Testis (tissue), 3 donors: ENCODE results near the gene TIMM17A. TPM values are rescaled to one million over a fixed set of nuclear protein-coding genes. Genes with fewer than 3 reads are reported as not detected.
"Not testable (repeated sequence)": the region's sequence is repeated elsewhere in the genome, so short reads cannot be mapped to it uniquely, and the experiment has no call there.

ENCODE experiments used
- DNase-seq: peaks from one replicate; pipeline ENCODE4 v3.0.0-alpha.2; 2019
- H3K27ac ChIP-seq, 2 donors: fragments of 200-600 bp; sonication (generic); one replicate each; pipeline ENCODE4 v1.5.1; 2019
- H3K27me3 ChIP-seq: fragments of 200-600 bp; sonication (generic); one replicate; pipeline ENCODE4 v1.5.1; 2019
- H3K36me3 ChIP-seq: fragments of 200-600 bp; sonication (generic); one replicate; pipeline ENCODE4 v1.5.1; 2017; ENCODE audit warnings: low read depth; ENCODE audit errors: missing control alignments
- H3K4me1 ChIP-seq: fragments of 200-600 bp; sonication (generic); one replicate; pipeline ENCODE4 v1.5.1; 2019
- H3K4me3 ChIP-seq, 2 donors: fragments of 200-600 bp; sonication (generic); one replicate each; pipeline ENCODE4 v1.5.1; 2017 to 2019
- H3K9me3 ChIP-seq: fragments of 200-600 bp; sonication (generic); one replicate; pipeline ENCODE4 v1.5.1; 2017
- POLR2A ChIP-seq: fragments of 450-650 bp; IDR thresholded peaks from one replicate; pipeline ENCODE4 v1.6.1; 2017; ENCODE audit warnings: antibody characterized with exemption, mild to moderate bottlenecking, moderate library complexity
- WGBS, 2 donors: methylation state at CpG; one replicate each; pipeline ENCODE4 v1.1.5; 2018; 5-methylcytosine and 5-hydroxymethylcytosine counted together
- intact Hi-C: fragments of 100-400 bp; cut with DNase I; formaldehyde crosslinking; loops from one replicate; pipeline ENCODE4 v1.15.1; 2023; ENCODE audit warnings: low total_unique reads
- polyA plus RNA-seq: library from polyadenylated mRNA; stranded (reverse); fragments of 350-450 nt; fragmentation: Illumina TruSeq; extraction: RNeasy Lipid Tissue Mini Kit (QIAGEN cat#74804); gene quantifications from one replicate; pipeline ENCODE4 v1.2.3, GENCODE V29; 2014; ENCODE audit warnings: low read depth, low replicate concordance; ENCODE audit not compliant: insufficient read depth
- total RNA-seq, 2 donors: library from RNA; depleted of rRNA; stranded (reverse); fragments of >200 nt; gene quantifications; one replicate each; pipeline ENCODE4 v1.2.3, GENCODE V29; 2016
- TF ChIP-seq, protein P1 (sequence below), 3 experiments: fragments of 450-650 bp in 2 of 3; fragments of 200-600 bp in 1 of 3; sonication (generic) in 1 of 3; IDR thresholded peaks; one replicate each; pipeline ENCODE4 v1.5.1; 2016 to 2019; ENCODE audit warnings: antibody characterized with exemption in 3 of 3, mild to moderate bottlenecking in 2 of 3, moderate library complexity in 1 of 3

TIMM17A gene
- total and polyA plus RNA-seq, 3 donors from 2014 or later, result 22.7 to 42.5 (median 24.7) TPM

DNA sequence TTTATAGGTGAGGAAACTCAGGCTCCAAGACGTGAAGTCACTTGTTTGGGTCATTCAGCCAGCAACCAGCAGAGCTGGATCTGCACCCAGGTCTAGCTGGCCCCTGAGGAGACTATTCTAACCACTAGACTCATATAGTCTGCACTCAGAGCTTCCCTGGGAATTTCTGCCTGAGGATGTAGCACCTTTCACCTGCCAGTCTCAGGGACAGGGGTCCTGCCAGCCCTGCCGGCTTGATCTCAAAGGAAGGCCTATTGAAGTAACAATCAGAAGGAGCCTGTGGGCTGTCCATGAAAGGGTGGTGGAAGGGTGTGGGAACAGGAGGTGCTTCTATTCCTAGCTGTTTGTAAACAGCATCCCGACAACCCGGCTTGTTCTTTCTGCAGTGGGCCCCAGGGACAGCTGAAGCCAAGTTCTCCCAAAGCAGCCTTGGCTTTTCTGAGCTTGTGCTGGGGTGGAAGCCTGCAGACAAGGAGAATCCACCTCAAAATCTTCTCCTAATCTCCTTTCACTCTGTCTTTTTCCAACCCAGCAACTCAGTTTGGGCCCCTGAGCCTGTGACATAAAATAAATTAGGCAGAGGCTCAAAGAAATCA lies 16.8 kb upstream of the TIMM17A start:
- no peak overlapping the region for H3K4me3 ChIP-seq
- TF ChIP-seq, protein P1, sequence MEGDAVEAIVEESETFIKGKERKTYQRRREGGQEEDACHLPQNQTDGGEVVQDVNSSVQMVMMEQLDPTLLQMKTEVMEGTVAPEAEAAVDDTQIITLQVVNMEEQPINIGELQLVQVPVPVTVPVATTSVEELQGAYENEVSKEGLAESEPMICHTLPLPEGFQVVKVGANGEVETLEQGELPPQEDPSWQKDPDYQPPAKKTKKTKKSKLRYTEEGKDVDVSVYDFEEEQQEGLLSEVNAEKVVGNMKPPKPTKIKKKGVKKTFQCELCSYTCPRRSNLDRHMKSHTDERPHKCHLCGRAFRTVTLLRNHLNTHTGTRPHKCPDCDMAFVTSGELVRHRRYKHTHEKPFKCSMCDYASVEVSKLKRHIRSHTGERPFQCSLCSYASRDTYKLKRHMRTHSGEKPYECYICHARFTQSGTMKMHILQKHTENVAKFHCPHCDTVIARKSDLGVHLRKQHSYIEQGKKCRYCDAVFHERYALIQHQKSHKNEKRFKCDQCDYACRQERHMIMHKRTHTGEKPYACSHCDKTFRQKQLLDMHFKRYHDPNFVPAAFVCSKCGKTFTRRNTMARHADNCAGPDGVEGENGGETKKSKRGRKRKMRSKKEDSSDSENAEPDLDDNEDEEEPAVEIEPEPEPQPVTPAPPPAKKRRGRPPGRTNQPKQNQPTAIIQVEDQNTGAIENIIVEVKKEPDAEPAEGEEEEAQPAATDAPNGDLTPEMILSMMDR (IDR thresholded peaks at IDR 0.05), result no peak
- TF ChIP-seq POLR2A, result no peak
- peaks cover 20% of the 10 kb centered on the region for H3K4me1 ChIP-seq
- WGBS, 2 donors, result 42 to 65% methylated on average over 3 to 4 of the region's 4 CpGs
- intact Hi-C loops, result no loop called here
- peak overlapping the region; percentile 67 to 90 for H3K27ac ChIP-seq
- peak; percentile 77 for DNase-seq
- no peaks in the 10 kb centered on the region for H3K36me3 ChIP-seq
- no peaks in the 10 kb centered on the region for H3K27me3 ChIP-seq
- H3K9me3 ChIP-seq, result no peaks in the 10 kb centered on the region

DNA sequence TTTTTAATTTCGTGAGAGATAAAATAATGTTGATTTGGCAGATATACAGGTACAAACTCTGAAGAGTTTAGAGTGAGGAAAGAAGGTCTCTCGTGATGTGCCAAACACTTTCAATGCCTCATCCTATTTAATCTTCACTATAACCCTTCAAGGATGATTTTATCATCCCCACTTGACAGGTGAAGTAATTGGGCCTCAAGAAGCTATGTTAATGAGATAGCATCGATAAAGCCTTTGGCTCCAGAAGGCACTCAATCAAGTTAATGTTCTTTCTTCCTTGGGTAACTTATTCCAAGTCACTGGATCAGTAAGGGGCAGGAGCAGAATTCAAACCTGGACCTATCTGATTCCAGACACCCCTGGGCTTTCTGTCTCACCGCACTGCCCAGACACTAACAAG lies 16.2 kb upstream of the TIMM17A start:
- no peaks in the 10 kb centered on the region for H3K27me3 ChIP-seq
- H3K4me1 ChIP-seq, result peaks cover 18% of the 10 kb centered on the region
- H3K36me3 ChIP-seq, result no peaks in the 10 kb centered on the region
- TF ChIP-seq, protein P1 (IDR thresholded peaks at IDR 0.05), result no peak
- no peak for TF ChIP-seq POLR2A
- 37 to 38% methylated on average over 4 of the region's 4 CpGs for WGBS, 2 donors
- intact Hi-C loops, result no loop called here
- H3K27ac ChIP-seq, result peak overlapping the region; percentile 67 to 90
- DNase-seq, result no peak
- no peaks in the 10 kb centered on the region for H3K9me3 ChIP-seq
- no peak overlapping the region for H3K4me3 ChIP-seq

DNA sequence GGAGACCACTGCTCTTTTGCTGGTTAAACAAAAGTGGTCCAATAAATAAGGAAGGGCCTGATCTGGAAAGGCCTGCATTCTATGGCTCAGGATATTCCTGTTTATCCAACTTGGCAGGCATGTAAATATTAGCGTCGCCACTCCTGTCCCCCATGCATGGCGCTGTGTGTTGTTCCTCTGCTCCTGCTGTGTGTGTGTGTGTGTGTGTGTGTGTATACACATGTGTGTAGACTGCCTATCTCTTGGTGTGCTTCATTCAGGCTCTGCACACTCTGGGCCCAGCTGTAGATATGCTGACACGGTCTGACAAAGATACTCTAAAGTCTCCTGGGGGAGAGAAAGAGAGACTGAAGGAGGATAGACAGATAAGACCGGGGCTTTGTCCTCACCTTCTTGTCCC lies 15.7 kb upstream of the TIMM17A start:
- intact Hi-C loops, result no loop called here
- Histone ChIP-seq H3K4me1 (peaks cover 16% of the 10 kb centered on the region), H3K9me3 (no peaks in the 10 kb centered on the region), H3K27me3 (no peaks in the 10 kb centered on the region), H3K27ac (peak overlapping the region; percentile 67 to 90), H3K4me3 (no peak overlapping the region), H3K36me3 (no peaks in the 10 kb centered on the region)
- TF ChIP-seq, protein P1 (IDR thresholded peaks at IDR 0.05), result no peak
- no peak for TF ChIP-seq POLR2A
- DNase-seq, result no peak
- 59 to 60% methylated on average over 5 of the region's 5 CpGs for WGBS, 2 donors

DNA sequence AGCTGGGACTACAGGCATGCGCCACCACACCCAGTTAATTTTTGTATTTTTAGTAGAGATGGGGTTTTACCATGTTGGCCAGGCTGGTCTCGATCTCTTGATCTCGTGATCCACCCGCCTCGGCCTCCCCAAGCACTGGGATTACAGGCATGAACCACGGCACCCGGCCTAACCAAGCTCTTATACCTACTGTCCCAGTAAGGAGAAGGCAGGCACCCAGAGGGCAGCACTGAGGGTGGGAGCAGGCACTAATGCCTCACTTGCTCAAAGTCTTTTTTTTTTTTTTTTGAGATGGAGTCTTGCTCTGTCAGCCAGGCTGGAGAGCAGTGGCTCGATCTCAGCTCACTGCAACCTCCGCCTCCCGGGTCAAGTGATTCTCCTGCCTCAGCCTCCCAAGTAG lies 15.0 kb upstream of the TIMM17A start:
- H3K27ac ChIP-seq, result peak overlapping the region; percentile 23 to 90
- H3K36me3 ChIP-seq, H3K4me3 ChIP-seq, intact Hi-C loops, H3K9me3 ChIP-seq, H3K27me3 ChIP-seq, DNase-seq: not testable (repeated sequence)
- H3K4me1 ChIP-seq, result peaks cover 16% of the 10 kb centered on the region
- 85 to 91% methylated on average over 10 of the region's 10 CpGs for WGBS, 2 donors

DNA sequence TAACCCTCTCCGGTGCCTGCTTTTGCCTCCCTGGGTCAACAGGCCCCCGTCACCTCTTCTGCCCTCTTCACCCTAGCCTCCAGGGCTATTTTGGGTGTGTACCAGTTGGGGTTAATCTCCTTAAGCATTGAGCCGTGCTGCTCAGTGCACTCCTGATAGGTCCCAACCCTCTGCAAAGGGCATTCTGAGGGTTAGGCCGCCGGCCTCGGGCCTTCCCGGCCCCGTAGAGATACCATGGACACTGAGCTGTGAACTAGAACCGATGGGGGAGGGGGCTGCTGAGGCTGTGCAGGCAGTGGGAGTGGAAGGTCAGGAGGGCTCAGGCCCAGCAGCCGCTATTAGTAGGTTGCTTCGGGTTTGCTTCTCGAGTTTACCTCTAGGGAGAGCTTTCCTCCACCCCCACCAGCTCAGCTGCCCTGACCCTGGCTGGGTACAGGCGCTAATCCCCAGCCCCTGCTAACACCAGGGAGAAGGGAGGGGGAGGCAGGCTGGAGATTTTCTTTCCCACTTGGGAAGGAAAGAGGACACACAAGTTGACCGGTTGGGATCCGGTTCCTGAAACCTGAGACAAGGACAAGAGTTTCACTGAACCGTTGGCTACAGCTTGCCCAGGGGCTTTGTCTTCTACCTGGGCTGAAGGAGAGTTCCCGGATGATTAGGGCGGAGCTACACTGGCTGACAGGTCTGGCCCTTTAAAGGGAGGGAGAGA lies 13.7 kb upstream of the TIMM17A start:
- Histone ChIP-seq H3K4me1 (peaks cover 16% of the 10 kb centered on the region), H3K27ac (peak overlapping the region; percentile 40 to 90), H3K36me3 (no peaks in the 10 kb centered on the region), H3K27me3 (no peaks in the 10 kb centered on the region), H3K4me3 (peak overlapping the region in 1 of 2 donors; percentile 45), H3K9me3 (no peaks in the 10 kb centered on the region)
- DNase-seq, result peak; percentile 25
- 36 to 47% methylated on average over 14 to 18 of the region's 18 CpGs for WGBS, 2 donors
- TF ChIP-seq POLR2A, result no peak
- TF ChIP-seq, protein P1 (IDR thresholded peaks at IDR 0.05), result no peak
- intact Hi-C loops, result no loop called here
